Osteoblast (primary cell): ENCODE measurements around the gene MAPK7. TPM values are rescaled to one million over a fixed set of nuclear protein-coding genes. Genes with fewer than 3 reads are reported as not detected.

Source experiments
- DNase-seq: peaks from one replicate; pipeline ENCODE4 v3.0.0; 2011; ENCODE audit warnings: low spot score, mixed read lengths; ENCODE audit not compliant: insufficient read length; ENCODE audit errors: missing footprints
- H2AFZ ChIP-seq: 2 replicates; pipeline ENCODE4 v1.6.0; 2011; ENCODE audit warnings: mild to moderate bottlenecking, low read length
- H3K27ac ChIP-seq: 2 replicates; pipeline ENCODE4 v1.5.1; 2011; ENCODE audit warnings: mild to moderate bottlenecking, low read depth, low read length, moderate library complexity
- H3K27me3 ChIP-seq: 2 replicates; pipeline ENCODE4 v1.6.0; 2012; ENCODE audit warnings: mild to moderate bottlenecking, control low read depth, inconsistent platforms, low read length, moderate library complexity; ENCODE audit not compliant: insufficient read depth
- H3K36me3 ChIP-seq: 2 replicates; pipeline ENCODE4 v1.5.1; 2011; ENCODE audit warnings: mild to moderate bottlenecking, low read length, control low read depth, moderate library complexity; ENCODE audit not compliant: insufficient read depth
- H3K4me1 ChIP-seq: 2 replicates; pipeline ENCODE4 v1.5.1; 2011; ENCODE audit warnings: mild to moderate bottlenecking, low read length, control low read depth, moderate library complexity; ENCODE audit not compliant: insufficient read depth
- H3K4me2 ChIP-seq: 2 replicates; pipeline ENCODE4 v1.6.0; 2011; ENCODE audit warnings: mild to moderate bottlenecking, low read length; ENCODE audit not compliant: insufficient read depth
- H3K4me3 ChIP-seq: fragments of 200-600 bp; sonication (generic); 3 replicates; pipeline ENCODE4 v1.5.1; 2012; ENCODE audit warnings: mild to moderate bottlenecking, low read length, inconsistent platforms; ENCODE audit not compliant: insufficient read depth
- H3K79me2 ChIP-seq: 2 replicates; pipeline ENCODE4 v1.6.0; 2012; ENCODE audit warnings: mild to moderate bottlenecking, low read length, control low read depth, inconsistent platforms; ENCODE audit not compliant: insufficient read depth
- H3K9me3 ChIP-seq: 2 replicates; pipeline ENCODE4 v1.5.1; 2011; ENCODE audit warnings: low read depth, low read length, control low read depth
- H4K20me1 ChIP-seq: 2 replicates; pipeline ENCODE4 v1.6.0; 2012; ENCODE audit warnings: mild to moderate bottlenecking, low read length, control low read depth; ENCODE audit not compliant: insufficient read depth
- CTCF ChIP-seq: IDR thresholded peaks from 2 replicates; pipeline ENCODE4 v1.5.1; 2011; ENCODE audit warnings: mild to moderate bottlenecking, low read depth, low read length, moderate library complexity; ENCODE audit errors: extremely low read depth
- total RNA-seq: library from RNA; depleted of rRNA; stranded (reverse); fragments of >200 nt; gene quantifications from 2 replicates; pipeline ENCODE4 v1.2.3, GENCODE V29; 2012

The MAPK7 gene
- total RNA-seq, 1 donor: 12.7 TPM

DNA sequence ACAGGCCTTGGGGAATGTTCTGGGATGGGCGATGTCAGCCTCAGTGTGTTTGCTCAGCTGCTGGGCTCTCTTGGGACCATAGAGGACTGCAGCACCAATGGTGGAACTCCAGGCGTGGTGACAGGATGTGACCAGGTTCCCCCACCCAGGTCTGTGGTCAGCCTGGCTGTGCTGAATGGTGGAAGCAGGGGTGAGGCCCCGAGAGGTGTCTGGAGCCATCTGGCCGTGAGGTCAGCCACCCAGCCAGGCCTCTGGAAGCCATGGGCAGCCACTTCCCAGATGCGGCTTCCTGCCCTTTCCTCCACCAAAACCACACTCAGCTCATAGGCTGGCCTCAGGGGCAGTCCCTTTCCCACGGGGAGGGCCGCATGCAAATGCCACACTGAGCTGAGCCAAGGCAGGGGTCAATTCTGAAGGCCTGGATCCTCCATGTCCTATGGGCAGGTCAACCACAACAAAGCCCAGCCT, 7.8 kb upstream of the MAPK7 start:
- no peaks in the 10 kb centered on the region for H3K36me3 ChIP-seq
- no peak overlapping the region for H3K4me2 ChIP-seq
- no peaks in the 10 kb centered on the region for H3K27me3 ChIP-seq
- no peak overlapping the region for H3K27ac ChIP-seq
- TF ChIP-seq CTCF: no peak
- H3K79me2 ChIP-seq: peaks cover 1% of the 10 kb centered on the region
- no peaks in the 10 kb centered on the region for H3K9me3 ChIP-seq
- peaks cover 5% of the 10 kb centered on the region for H3K4me1 ChIP-seq
- peak overlapping the region; percentile 5 for H2AFZ ChIP-seq
- peak; percentile 87 for DNase-seq
- H4K20me1 ChIP-seq: no peaks in the 10 kb centered on the region
- no peak overlapping the region for H3K4me3 ChIP-seq

- Histone ChIP-seq H2AFZ (no peak overlapping the region), H4K20me1 (no peaks in the 10 kb centered on the region), H3K79me2 (peaks cover 7% of the 10 kb centered on the region), H3K36me3 (no peaks in the 10 kb centered on the region), H3K4me2 (no peak overlapping the region), H3K4me3 (no peak overlapping the region), H3K9me3 (no peaks in the 10 kb centered on the region), H3K27ac (no peak overlapping the region), H3K4me1 (peaks cover 5% of the 10 kb centered on the region), H3K27me3 (no peaks in the 10 kb centered on the region)
- DNase-seq: no peak
- TF ChIP-seq CTCF: no peak
Measured at GRCh38 chr17:19371259-19372010, 6.9 kb upstream of the MAPK7 start.

DNA sequence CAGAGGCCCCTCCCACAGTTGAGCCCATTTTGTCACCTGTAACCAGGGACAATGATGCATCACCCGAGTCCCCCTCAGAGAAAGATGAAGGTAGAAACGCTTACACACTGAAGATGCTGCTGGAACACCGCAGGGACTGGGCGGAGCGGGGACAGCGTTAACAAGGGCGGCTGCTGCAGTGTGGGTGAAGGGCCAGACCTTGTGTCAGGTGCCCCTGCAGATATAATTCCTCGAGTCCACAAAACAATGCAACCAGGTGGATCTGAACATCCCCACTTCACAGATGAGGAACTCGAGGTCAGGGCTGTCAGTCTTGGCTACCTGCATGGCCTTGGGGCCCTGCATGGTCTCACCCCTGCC, 6.3 kb upstream of the MAPK7 start:
- H3K36me3 ChIP-seq: no peaks in the 10 kb centered on the region
- no peak for TF ChIP-seq CTCF
- no peak overlapping the region for H3K4me2 ChIP-seq
- H3K4me1 ChIP-seq: peaks cover 9% of the 10 kb centered on the region
- H3K27ac ChIP-seq: no peak overlapping the region
- no peak overlapping the region for H3K4me3 ChIP-seq
- no peaks in the 10 kb centered on the region for H3K27me3 ChIP-seq
- H3K9me3 ChIP-seq: no peaks in the 10 kb centered on the region
- no peak overlapping the region for H2AFZ ChIP-seq
- no peak for DNase-seq
- H4K20me1 ChIP-seq: no peaks in the 10 kb centered on the region
- H3K79me2 ChIP-seq: peaks cover 10% of the 10 kb centered on the region

- Histone ChIP-seq H3K36me3 (no peaks in the 10 kb centered on the region), H3K4me3 (no peak overlapping the region), H4K20me1 (no peaks in the 10 kb centered on the region), H2AFZ (no peak overlapping the region), H3K9me3 (no peaks in the 10 kb centered on the region), H3K27ac (no peak overlapping the region), H3K27me3 (no peaks in the 10 kb centered on the region), H3K4me1 (peaks cover 11% of the 10 kb centered on the region), H3K4me2 (no peak overlapping the region), H3K79me2 (peaks cover 10% of the 10 kb centered on the region)
- no peak for TF ChIP-seq CTCF
- no peak for DNase-seq
Measured at GRCh38 chr17:19372439-19372838, 5.9 kb upstream of the MAPK7 start.
